Measurements from ENCODE around the gene OPN1SW. TPM values are rescaled to one million over a fixed set of nuclear protein-coding genes. Genes with fewer than 3 reads are reported as not detected.

OPN1SW gene
- total and polyA plus RNA-seq, 9 of the 15 experiments (the other 6 are each of a cell fraction or from before 2014, with no cell fraction given), result 0.84 to 1.0 TPM; not detected in 7

GRCh38 chr7:128737867-128738385, 37.7 kb downstream of the OPN1SW start (continued):
- 0 out of 4 replicates have a peak, but pooled peaks of 1 of the 2 experiments have one; percentile 4 for TF ChIP-seq FOXA3 (CRISPR knock-in tag; conservative IDR thresholded peaks at IDR 0.05 in 1 of 2, IDR thresholded peaks at IDR 0.05 in 1 of 2)
- no peak for TF ChIP-seq MCM7 (IDR thresholded peaks at IDR 0.05)
- no peak for TF ChIP-seq HDAC2 (IDR thresholded peaks at IDR 0.05)
- no peak for TF ChIP-seq ZNF551 (CRISPR knock-in tag; IDR thresholded peaks at IDR 0.05)
- no peak for TF ChIP-seq EWSR1 (IDR thresholded peaks at IDR 0.05; ENCODE audit: borderline replicate concordance, low read depth, partially characterized antibody)
- no peak for TF ChIP-seq ZNF347 (CRISPR knock-in tag; IDR thresholded peaks at IDR 0.05; ENCODE audit: low read depth)
- TF ChIP-seq, protein P1, sequence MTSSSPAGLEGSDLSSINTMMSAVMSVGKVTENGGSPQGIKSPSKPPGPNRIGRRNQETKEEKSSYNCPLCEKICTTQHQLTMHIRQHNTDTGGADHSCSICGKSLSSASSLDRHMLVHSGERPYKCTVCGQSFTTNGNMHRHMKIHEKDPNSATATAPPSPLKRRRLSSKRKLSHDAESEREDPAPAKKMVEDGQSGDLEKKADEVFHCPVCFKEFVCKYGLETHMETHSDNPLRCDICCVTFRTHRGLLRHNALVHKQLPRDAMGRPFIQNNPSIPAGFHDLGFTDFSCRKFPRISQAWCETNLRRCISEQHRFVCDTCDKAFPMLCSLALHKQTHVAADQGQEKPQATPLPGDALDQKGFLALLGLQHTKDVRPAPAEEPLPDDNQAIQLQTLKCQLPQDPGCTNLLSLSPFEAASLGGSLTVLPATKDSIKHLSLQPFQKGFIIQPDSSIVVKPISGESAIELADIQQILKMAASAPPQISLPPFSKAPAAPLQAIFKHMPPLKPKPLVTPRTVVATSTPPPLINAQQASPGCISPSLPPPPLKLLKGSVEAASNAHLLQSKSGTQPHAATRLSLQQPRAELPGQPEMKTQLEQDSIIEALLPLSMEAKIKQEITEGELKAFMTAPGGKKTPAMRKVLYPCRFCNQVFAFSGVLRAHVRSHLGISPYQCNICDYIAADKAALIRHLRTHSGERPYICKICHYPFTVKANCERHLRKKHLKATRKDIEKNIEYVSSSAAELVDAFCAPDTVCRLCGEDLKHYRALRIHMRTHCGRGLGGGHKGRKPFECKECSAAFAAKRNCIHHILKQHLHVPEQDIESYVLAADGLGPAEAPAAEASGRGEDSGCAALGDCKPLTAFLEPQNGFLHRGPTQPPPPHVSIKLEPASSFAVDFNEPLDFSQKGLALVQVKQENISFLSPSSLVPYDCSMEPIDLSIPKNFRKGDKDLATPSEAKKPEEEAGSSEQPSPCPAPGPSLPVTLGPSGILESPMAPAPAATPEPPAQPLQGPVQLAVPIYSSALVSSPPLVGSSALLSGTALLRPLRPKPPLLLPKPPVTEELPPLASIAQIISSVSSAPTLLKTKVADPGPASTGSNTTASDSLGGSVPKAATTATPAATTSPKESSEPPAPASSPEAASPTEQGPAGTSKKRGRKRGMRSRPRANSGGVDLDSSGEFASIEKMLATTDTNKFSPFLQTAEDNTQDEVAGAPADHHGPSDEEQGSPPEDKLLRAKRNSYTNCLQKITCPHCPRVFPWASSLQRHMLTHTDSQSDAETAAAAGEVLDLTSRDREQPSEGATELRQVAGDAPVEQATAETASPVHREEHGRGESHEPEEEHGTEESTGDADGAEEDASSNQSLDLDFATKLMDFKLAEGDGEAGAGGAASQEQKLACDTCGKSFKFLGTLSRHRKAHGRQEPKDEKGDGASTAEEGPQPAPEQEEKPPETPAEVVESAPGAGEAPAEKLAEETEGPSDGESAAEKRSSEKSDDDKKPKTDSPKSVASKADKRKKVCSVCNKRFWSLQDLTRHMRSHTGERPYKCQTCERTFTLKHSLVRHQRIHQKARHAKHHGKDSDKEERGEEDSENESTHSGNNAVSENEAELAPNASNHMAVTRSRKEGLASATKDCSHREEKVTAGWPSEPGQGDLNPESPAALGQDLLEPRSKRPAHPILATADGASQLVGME (CRISPR knock-in tag; IDR thresholded peaks at IDR 0.05), result no peak
- TF ChIP-seq TCF15 (CRISPR knock-in tag; IDR thresholded peaks at IDR 0.05), result no peak
- no peak for TF ChIP-seq ZBTB11 (CRISPR knock-in tag; IDR thresholded peaks at IDR 0.05)
- no peak for TF ChIP-seq SIX5 (IDR thresholded peaks at IDR 0.05; ENCODE audit: borderline replicate concordance in 1 of 2, insufficient read depth in 1 of 2, low read depth in 1 of 2, low read length in 2 of 2)
- TF ChIP-seq, protein P2, sequence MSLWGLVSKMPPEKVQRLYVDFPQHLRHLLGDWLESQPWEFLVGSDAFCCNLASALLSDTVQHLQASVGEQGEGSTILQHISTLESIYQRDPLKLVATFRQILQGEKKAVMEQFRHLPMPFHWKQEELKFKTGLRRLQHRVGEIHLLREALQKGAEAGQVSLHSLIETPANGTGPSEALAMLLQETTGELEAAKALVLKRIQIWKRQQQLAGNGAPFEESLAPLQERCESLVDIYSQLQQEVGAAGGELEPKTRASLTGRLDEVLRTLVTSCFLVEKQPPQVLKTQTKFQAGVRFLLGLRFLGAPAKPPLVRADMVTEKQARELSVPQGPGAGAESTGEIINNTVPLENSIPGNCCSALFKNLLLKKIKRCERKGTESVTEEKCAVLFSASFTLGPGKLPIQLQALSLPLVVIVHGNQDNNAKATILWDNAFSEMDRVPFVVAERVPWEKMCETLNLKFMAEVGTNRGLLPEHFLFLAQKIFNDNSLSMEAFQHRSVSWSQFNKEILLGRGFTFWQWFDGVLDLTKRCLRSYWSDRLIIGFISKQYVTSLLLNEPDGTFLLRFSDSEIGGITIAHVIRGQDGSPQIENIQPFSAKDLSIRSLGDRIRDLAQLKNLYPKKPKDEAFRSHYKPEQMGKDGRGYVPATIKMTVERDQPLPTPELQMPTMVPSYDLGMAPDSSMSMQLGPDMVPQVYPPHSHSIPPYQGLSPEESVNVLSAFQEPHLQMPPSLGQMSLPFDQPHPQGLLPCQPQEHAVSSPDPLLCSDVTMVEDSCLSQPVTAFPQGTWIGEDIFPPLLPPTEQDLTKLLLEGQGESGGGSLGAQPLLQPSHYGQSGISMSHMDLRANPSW (CRISPR knock-in tag; IDR thresholded peaks at IDR 0.05), result no peak
- TF ChIP-seq ZNF766 (CRISPR knock-in tag; conservative IDR thresholded peaks at IDR 0.05), result no peak
- peak; percentile 15 to 18; a peak in 2 of 4 replicates for TF ChIP-seq RAD21 (CRISPR knock-in tag; conservative IDR thresholded peaks at IDR 0.05 in 1 of 2, IDR thresholded peaks at IDR 0.05 in 1 of 2)
- no peak for TF ChIP-seq SIRT6 (IDR thresholded peaks at IDR 0.05; ENCODE audit: low read depth, low read length)

Data from K562 (cell line).